GM12874 (cell line): ENCODE data around the gene BICD2.
A peak's percentile ranks its signal among the peaks of the same experiment; 100 is the strongest.

Experiments
- CTCF ChIP-seq: IDR thresholded peaks from 2 replicates; pipeline ENCODE4 v1.5.1; 2011; ENCODE audit warnings: low read depth, mild to moderate bottlenecking, control low read depth, low read length, moderate library complexity; ENCODE audit not compliant: insufficient read depth

The BICD2 gene

GRCh38 chr9:92696619-92697018 is 68.0 kb downstream of the BICD2 start:
- no peak for TF ChIP-seq CTCF

GRCh38 chr9:92686954-92687353 is 77.7 kb downstream of the BICD2 start:
- TF ChIP-seq CTCF, result peak; percentile 23; the same call in 1 of the 2 replicates

GRCh38 chr9:92685022-92685421 is 79.6 kb downstream of the BICD2 start:
- TF ChIP-seq CTCF, result no peak

GRCh38 chr9:92682269-92682668 is 82.4 kb downstream of the BICD2 start:
- no peak for TF ChIP-seq CTCF

GRCh38 chr9:92680166-92681119 is 84.2 kb downstream of the BICD2 start:
- no peak for TF ChIP-seq CTCF

- TF ChIP-seq CTCF, result no peak
Observed at GRCh38 chr9:92679413-92680165, 85.0 kb downstream of the BICD2 start.

- TF ChIP-seq CTCF, result no peak
Observed at GRCh38 chr9:92671323-92671722, 93.3 kb downstream of the BICD2 start.
